Esophagus muscularis mucosa (tissue), 4 donors: ENCODE measurements around the gene COG5. TPM values are rescaled to one million over a fixed set of nuclear protein-coding genes. Genes with fewer than 3 reads are reported as not detected.
A peak's percentile ranks its signal among the peaks of the same experiment; 100 is the strongest.

Experiments used
- DNase-seq: peaks from one replicate; pipeline ENCODE4 v3.0.0-alpha.2; 2017; ENCODE audit errors: extremely low spot score
- H3K27ac ChIP-seq, 4 donors: fragments of 200-600 bp; sonication (generic); replicated peaks in 1 of 4; 1 replicate in 3 of 4; 2 replicates in 1 of 4; pipeline ENCODE4 v1.5.1; 2016 to 2019; ENCODE audit warnings: mild to moderate bottlenecking in 1 of 4
- H3K27me3 ChIP-seq, 4 donors: fragments of 200-600 bp; sonication (generic); one replicate each; pipeline versions ENCODE4 v1.5.1 to v1.6.0; 2016 to 2019
- H3K36me3 ChIP-seq, 4 donors: fragments of 200-600 bp; sonication (generic); one replicate each; pipeline ENCODE4 v1.5.1; 2016 to 2019
- H3K4me1 ChIP-seq, 4 donors: fragments of 200-600 bp; sonication (generic); one replicate each; pipeline ENCODE4 v1.5.1; 2016 to 2019
- H3K4me3 ChIP-seq, 4 donors: fragments of 200-600 bp; sonication (generic); 1 replicate in 2 of 4; 2 replicates in 2 of 4; pipeline ENCODE4 v1.5.1; 2016 to 2019; ENCODE audit warnings: mild to moderate bottlenecking in 4 of 4, moderate library complexity in 1 of 4
- H3K9me3 ChIP-seq, 4 donors: fragments of 200-600 bp; sonication (generic); 1 replicate in 3 of 4; 2 replicates in 1 of 4; pipeline ENCODE4 v1.5.1; 2016 to 2019
- EP300 ChIP-seq: sonication (generic); formaldehyde crosslinking; IDR thresholded peaks from one replicate; pipeline ENCODE4 v1.6.1; 2017; ENCODE audit warnings: antibody characterized with exemption
- POLR2A ChIP-seq: fragments of 450-650 bp; IDR thresholded peaks from one replicate; pipeline ENCODE4 v1.6.1; 2017; ENCODE audit warnings: antibody characterized with exemption, moderate library complexity, mild to moderate bottlenecking, low read depth
- POLR2AphosphoS5 ChIP-seq, 2 donors: sonication (generic); formaldehyde crosslinking; IDR thresholded peaks; one replicate each; pipeline ENCODE4 v1.6.1; 2017; ENCODE audit warnings: antibody characterized with exemption in 2 of 2
- WGBS: methylation state at CpG from one replicate; pipeline ENCODE4 v1.1.5; 2018; 5-methylcytosine and 5-hydroxymethylcytosine counted together
- intact Hi-C: fragments of 100-400 bp; cut with DNase I; formaldehyde crosslinking; loops from one replicate; pipeline ENCODE4 v1.15.1; 2023
- total RNA-seq, 4 donors: library from RNA; depleted of rRNA; stranded (reverse); fragments of >200 nt; gene quantifications; one replicate each; pipeline versions ENCODE4 v1.1.0 to v1.2.1, GENCODE V29; 2016
- TF ChIP-seq, protein P1 (sequence below), 3 experiments: fragments of 200-600 bp in 2 of 3; fragments of 450-650 bp in 1 of 3; sonication (generic) in 2 of 3; IDR thresholded peaks; one replicate each; pipeline ENCODE4 v1.5.1; 2017 to 2019; ENCODE audit warnings: antibody characterized with exemption in 3 of 3, mild to moderate bottlenecking in 2 of 3, moderate library complexity in 1 of 3

The COG5 gene
- total RNA-seq, 4 donors from 2014 or later, result 20.3 to 33.4 (median 24.9) TPM

DNA sequence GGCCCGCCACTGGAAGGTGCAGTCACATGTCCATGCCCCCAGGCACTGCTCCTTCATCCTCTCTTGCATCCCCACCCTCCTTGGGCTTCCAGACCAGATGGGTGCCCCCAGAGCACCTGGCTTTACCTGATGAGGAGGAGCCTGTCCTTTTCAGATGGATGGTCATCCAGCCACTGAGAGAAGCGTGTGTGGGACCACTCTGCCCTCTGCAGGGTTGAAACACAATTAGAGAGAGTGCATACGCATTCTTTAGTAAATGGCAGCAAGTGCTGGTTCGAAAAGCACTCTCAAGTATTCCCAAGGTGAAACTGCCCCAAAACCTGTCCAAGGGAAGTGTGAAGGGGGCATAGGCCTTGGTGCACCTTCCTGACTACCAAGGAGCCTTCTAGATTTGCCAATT lies 353.3 kb downstream of the COG5 start:
- DNase-seq, result no peak
- 100% methylated on average over 4 of the region's 4 CpGs for WGBS
- Histone ChIP-seq H3K36me3 (peaks cover 7 to 38% (median 24%) of the 10 kb centered on the region in 4 donors), H3K9me3 (peaks cover 0 to 2% (median 0%) of the 10 kb centered on the region in 4 donors), H3K27me3 (no peaks in the 10 kb centered on the region), H3K4me1 (peaks cover 19 to 33% (median 26%) of the 10 kb centered on the region in 4 donors), H3K4me3 (no peak overlapping the region), H3K27ac (no peak overlapping the region)
- intact Hi-C loops, result no loop called here
- TF ChIP-seq POLR2A, result no peak
- TF ChIP-seq POLR2AphosphoS5 (IDR thresholded peaks at IDR 0.05), result no peak
- TF ChIP-seq, protein P1, sequence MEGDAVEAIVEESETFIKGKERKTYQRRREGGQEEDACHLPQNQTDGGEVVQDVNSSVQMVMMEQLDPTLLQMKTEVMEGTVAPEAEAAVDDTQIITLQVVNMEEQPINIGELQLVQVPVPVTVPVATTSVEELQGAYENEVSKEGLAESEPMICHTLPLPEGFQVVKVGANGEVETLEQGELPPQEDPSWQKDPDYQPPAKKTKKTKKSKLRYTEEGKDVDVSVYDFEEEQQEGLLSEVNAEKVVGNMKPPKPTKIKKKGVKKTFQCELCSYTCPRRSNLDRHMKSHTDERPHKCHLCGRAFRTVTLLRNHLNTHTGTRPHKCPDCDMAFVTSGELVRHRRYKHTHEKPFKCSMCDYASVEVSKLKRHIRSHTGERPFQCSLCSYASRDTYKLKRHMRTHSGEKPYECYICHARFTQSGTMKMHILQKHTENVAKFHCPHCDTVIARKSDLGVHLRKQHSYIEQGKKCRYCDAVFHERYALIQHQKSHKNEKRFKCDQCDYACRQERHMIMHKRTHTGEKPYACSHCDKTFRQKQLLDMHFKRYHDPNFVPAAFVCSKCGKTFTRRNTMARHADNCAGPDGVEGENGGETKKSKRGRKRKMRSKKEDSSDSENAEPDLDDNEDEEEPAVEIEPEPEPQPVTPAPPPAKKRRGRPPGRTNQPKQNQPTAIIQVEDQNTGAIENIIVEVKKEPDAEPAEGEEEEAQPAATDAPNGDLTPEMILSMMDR (IDR thresholded peaks at IDR 0.05), result no peak
- TF ChIP-seq EP300, result no peak

DNA sequence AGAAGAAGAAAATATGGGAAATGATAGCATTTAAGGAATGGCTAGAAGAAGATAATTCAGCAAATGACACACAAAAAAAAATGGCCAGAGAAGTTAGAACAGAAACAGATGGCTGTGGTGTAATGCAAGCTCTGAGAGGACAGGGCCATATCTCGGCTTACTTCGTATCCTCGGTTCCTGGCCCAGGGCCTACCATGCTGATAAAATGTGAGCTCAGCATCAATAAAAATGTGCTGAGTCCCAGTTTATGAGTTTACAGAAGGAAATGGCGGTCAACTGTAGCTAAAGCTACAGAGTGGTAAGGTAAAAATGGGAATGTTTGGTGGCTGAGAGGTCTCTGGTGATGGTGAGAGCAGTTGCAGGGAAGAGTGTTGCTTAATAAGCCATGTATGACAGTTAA lies 354.2 kb downstream of the COG5 start:
- intact Hi-C loops, result no loop called here
- peaks cover 15 to 46% (median 32%) of the 10 kb centered on the region in 4 donors for H3K36me3 ChIP-seq
- no peaks in the 10 kb centered on the region for H3K27me3 ChIP-seq
- H3K4me1 ChIP-seq, result peaks cover 19 to 33% (median 26%) of the 10 kb centered on the region in 4 donors
- TF ChIP-seq, protein P1 (IDR thresholded peaks at IDR 0.05), result no peak
- TF ChIP-seq POLR2A (no peak), POLR2AphosphoS5 (IDR thresholded peaks at IDR 0.05) (no peak), EP300 (no peak)
- peaks cover 0 to 2% (median 0%) of the 10 kb centered on the region in 4 donors for H3K9me3 ChIP-seq
- no peak overlapping the region for H3K4me3 ChIP-seq
- 98% methylated on average over 4 of the region's 4 CpGs for WGBS
- DNase-seq, result no peak
- H3K27ac ChIP-seq, result no peak overlapping the region

DNA sequence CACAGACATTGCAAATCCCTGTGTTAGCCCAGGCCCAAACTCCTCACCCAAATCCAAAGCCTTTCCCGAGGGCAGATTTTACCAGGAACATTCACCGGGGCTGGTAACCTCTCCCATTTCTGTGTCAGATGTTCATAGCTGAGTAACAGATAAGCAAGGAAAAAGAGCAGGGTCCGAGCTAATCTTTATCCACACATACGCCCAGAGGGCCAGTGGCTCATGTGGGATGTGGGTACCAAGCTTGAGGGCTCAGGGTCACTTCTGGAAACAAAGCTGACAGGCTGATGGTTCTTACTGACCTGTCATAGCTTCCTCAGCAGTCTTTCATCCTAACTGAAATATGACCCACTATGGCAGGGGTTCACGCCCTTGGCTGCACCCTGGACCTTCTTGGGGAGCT lies 355.2 kb downstream of the COG5 start:
- H3K9me3 ChIP-seq, result no peaks in the 10 kb centered on the region
- H3K4me1 ChIP-seq, result peaks cover 19 to 33% (median 26%) of the 10 kb centered on the region in 4 donors
- no peak for TF ChIP-seq EP300
- no peak for TF ChIP-seq POLR2A
- TF ChIP-seq, protein P1 (IDR thresholded peaks at IDR 0.05), result no peak
- no peak for TF ChIP-seq POLR2AphosphoS5 (IDR thresholded peaks at IDR 0.05)
- no peaks in the 10 kb centered on the region for H3K27me3 ChIP-seq
- peaks cover 22 to 56% (median 42%) of the 10 kb centered on the region in 4 donors for H3K36me3 ChIP-seq
- intact Hi-C loops, result no loop called here
- no peak for DNase-seq
- WGBS, result 88% methylated on average over 5 of the region's 5 CpGs
- no peak overlapping the region for H3K4me3 ChIP-seq
- peak overlapping the region; percentile 34 to 66 (median 54) for H3K27ac ChIP-seq

DNA sequence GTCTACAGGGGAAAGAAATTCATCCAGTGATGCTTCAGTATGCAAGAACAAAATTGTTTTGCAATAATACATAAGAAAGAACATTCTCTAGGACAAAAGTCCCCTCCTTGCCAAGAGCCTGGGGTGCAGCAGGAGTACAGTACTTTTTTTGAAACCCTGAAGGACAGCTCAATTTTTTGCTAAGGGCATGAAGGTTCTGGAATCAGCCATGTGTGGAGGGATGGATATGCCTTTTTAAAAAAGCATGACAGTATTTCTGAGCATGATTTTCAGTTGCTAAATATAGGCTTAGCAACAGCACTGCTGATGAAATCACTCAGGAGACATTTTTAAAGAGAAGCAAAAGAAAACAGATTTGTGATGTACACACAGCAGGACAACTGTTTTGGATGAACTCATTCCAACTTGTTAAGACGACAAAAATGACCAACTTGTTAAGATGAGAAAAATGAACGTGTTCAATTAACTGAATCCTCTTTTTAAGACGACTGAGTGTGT lies 355.6 kb downstream of the COG5 start:
- Histone ChIP-seq H3K9me3 (no peaks in the 10 kb centered on the region), H3K4me3 (no peak overlapping the region), H3K4me1 (peaks cover 19 to 33% (median 26%) of the 10 kb centered on the region in 4 donors), H3K36me3 (peaks cover 22 to 60% (median 45%) of the 10 kb centered on the region in 4 donors), H3K27ac (peak overlapping the region; percentile 34 to 66 (median 54)), H3K27me3 (no peaks in the 10 kb centered on the region)
- TF ChIP-seq POLR2AphosphoS5 (IDR thresholded peaks at IDR 0.05), result no peak
- TF ChIP-seq POLR2A, result no peak
- TF ChIP-seq EP300, result no peak
- TF ChIP-seq, protein P1 (IDR thresholded peaks at IDR 0.05), result no peak
- 33% methylated on average over 3 of the region's 3 CpGs for WGBS
- no peak for DNase-seq
- intact Hi-C loops, result no loop called here

DNA sequence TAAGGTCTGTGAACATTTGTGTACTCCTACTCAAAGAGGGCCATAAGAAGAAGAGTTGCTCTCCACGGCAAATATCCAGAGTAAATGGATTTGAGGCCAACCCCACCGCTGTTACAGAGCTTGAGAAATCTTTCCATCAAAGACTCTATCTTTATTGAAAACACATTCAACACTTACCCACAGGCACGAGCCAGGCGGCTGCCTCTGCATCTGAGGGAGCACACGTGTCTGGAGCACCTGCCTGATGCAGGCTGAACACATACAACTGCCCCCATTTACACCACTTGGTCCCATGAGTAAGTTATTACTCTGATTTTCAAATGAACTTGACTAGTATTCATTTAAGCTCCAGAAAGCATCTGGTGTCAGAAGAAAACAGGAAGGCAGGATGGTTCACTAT lies 356.3 kb downstream of the COG5 start:
- no peaks in the 10 kb centered on the region for H3K27me3 ChIP-seq
- TF ChIP-seq POLR2AphosphoS5 (IDR thresholded peaks at IDR 0.05) (no peak), POLR2A (no peak), EP300 (no peak)
- TF ChIP-seq, protein P1 (IDR thresholded peaks at IDR 0.05), result no peak
- intact Hi-C loops, result no loop called here
- H3K27ac ChIP-seq, result peak overlapping the region; percentile 27 to 66 (median 46)
- H3K4me3 ChIP-seq, result no peak overlapping the region
- H3K36me3 ChIP-seq, result peaks cover 28 to 66% (median 48%) of the 10 kb centered on the region in 4 donors
- no peak for DNase-seq
- 90% methylated on average over 5 of the region's 5 CpGs for WGBS
- H3K4me1 ChIP-seq, result peaks cover 19 to 33% (median 26%) of the 10 kb centered on the region in 4 donors
- H3K9me3 ChIP-seq, result no peaks in the 10 kb centered on the region
